Gastrocnemius medialis (tissue), 4 donors: Measurements from ENCODE around the gene ZNF805.

Experiments
- POLR2A ChIP-seq, 2 donors: fragments of 450-650 bp; IDR thresholded peaks; one replicate each; pipeline ENCODE4 v1.6.1; 2017; ENCODE audit warnings: antibody characterized with exemption in 2 of 2, mild to moderate bottlenecking in 2 of 2, moderate library complexity in 2 of 2
- TF ChIP-seq, protein P1 (sequence below), 5 experiments: fragments of 450-650 bp in 3 of 5; fragments of 200-600 bp in 2 of 5; sonication (generic) in 2 of 5; IDR thresholded peaks in 4 of 5; conservative IDR thresholded peaks in 1 of 5; 1 replicate in 4 of 5; 2 replicates in 1 of 5; pipeline ENCODE4 v1.5.1; 2016 to 2019; ENCODE audit warnings: antibody characterized with exemption in 5 of 5, mild to moderate bottlenecking in 3 of 5, moderate library complexity in 3 of 5

GRCh38 chr19:57244513-57244912, 4.1 kb downstream of the ZNF805 start:
- TF ChIP-seq, protein P1, sequence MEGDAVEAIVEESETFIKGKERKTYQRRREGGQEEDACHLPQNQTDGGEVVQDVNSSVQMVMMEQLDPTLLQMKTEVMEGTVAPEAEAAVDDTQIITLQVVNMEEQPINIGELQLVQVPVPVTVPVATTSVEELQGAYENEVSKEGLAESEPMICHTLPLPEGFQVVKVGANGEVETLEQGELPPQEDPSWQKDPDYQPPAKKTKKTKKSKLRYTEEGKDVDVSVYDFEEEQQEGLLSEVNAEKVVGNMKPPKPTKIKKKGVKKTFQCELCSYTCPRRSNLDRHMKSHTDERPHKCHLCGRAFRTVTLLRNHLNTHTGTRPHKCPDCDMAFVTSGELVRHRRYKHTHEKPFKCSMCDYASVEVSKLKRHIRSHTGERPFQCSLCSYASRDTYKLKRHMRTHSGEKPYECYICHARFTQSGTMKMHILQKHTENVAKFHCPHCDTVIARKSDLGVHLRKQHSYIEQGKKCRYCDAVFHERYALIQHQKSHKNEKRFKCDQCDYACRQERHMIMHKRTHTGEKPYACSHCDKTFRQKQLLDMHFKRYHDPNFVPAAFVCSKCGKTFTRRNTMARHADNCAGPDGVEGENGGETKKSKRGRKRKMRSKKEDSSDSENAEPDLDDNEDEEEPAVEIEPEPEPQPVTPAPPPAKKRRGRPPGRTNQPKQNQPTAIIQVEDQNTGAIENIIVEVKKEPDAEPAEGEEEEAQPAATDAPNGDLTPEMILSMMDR (IDR thresholded peaks at IDR 0.05 in 4 of 5, conservative IDR thresholded peaks at IDR 0.05 in 1 of 5): no peak
- no peak for TF ChIP-seq POLR2A (IDR thresholded peaks at IDR 0.05)
